ENCODE measurements around the gene ZBTB24. TPM values are rescaled to one million over a fixed set of nuclear protein-coding genes. Genes with fewer than 3 reads are reported as not detected.

The ZBTB24 gene
- total RNA-seq, 4 donors from 2014 or later: 4.7 to 9.8 (median 6.9) TPM

- DNase-seq (ENCODE audit: low spot score) (no peak), ATAC-seq (ENCODE audit: low FRiP score) (no peak)
- TF ChIP-seq, protein P1, sequence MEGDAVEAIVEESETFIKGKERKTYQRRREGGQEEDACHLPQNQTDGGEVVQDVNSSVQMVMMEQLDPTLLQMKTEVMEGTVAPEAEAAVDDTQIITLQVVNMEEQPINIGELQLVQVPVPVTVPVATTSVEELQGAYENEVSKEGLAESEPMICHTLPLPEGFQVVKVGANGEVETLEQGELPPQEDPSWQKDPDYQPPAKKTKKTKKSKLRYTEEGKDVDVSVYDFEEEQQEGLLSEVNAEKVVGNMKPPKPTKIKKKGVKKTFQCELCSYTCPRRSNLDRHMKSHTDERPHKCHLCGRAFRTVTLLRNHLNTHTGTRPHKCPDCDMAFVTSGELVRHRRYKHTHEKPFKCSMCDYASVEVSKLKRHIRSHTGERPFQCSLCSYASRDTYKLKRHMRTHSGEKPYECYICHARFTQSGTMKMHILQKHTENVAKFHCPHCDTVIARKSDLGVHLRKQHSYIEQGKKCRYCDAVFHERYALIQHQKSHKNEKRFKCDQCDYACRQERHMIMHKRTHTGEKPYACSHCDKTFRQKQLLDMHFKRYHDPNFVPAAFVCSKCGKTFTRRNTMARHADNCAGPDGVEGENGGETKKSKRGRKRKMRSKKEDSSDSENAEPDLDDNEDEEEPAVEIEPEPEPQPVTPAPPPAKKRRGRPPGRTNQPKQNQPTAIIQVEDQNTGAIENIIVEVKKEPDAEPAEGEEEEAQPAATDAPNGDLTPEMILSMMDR (IDR thresholded peaks at IDR 0.05): no peak
These were observed 20.6 kb upstream of the ZBTB24 start for GRCh38 chr6:109503327-109504224.

DNA sequence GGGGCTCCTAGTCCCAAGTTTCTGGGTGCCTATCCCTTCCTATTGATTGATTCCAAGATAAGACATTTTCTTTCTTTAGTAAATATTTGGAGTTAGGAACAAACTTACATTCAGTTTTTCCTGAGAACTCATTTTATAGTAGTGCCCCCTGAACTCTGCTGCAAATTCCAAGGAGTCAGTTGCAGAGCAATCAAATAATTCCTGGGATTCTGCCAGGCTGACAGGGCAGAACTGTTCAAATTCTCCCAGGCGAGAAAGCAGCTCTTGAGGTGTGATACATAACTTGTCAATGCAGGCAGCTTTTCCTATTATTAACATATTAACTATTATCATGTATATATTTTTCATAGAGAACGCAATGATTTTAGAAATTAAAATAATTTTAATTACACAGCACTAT, 15.9 kb upstream of the ZBTB24 start:
- DNase-seq (ENCODE audit: low spot score) (no peak), ATAC-seq (ENCODE audit: low FRiP score) (no peak)

DNA sequence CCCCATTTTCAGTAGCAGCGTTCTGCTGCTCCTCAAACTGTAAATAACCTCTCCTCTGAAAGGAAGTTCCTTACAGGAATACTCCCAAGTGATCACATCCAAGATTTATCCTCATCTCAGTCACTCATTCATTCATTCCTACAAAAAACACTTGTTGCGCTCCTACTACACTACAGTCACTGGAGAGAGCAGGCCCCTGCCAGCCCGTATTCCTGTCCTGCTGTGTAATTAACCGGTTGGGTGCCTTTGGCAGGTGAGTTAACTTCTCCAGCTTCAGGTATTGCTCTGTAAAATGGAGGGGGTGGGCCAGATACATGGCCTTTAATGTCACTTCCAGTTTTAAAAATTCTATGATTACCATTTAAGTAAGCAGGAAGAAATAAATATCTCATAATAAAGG, 15.0 kb upstream of the ZBTB24 start:
- ATAC-seq (ENCODE audit: low FRiP score) (no peak), DNase-seq (ENCODE audit: low spot score) (no peak)
- TF ChIP-seq, protein P1 (IDR thresholded peaks at IDR 0.05): no peak

More for the DNA sequence above, 15.9 kb upstream of the ZBTB24 start:
- TF ChIP-seq, protein P1 (IDR thresholded peaks at IDR 0.05): no peak

DNA sequence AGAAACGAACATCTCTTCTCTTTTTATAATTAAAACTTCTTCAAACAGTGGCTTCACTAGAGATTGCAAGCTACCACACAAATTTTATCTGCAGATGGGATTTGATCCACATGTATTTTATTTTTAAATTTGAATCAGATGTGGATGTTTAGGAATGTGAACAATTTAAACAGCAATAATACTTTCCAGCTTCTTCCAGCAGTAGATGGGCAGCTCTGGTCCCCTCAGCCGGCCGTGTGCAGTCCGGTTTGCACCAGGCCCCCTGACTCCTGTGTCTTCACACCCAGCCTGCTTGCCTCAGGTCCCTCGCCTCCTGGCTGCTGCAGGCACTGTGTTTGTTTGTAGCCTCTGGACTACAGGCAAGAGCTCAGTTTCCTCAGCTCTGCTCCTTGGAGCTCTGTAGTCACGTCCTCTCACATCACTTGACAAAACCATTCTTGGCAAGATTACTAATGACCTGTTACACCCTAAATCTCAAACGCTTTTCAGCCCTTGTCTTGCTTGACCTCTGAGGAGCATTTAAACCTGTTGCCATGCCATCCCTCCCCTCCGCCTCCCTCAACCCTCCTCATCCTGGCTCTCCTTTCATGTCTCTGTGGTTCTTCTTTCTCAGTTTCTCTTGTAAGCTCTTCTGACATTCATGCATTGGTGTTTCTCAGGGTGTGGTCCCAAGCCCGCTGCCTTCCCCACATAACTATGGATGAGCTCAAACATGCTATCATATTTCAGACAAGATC, 13.2 kb upstream of the ZBTB24 start:
- TF ChIP-seq, protein P1 (IDR thresholded peaks at IDR 0.05): no peak
- ATAC-seq (ENCODE audit: low FRiP score) (no peak), DNase-seq (ENCODE audit: low spot score) (no peak)

- TF ChIP-seq, protein P1 (IDR thresholded peaks at IDR 0.05): no peak
- ATAC-seq (ENCODE audit: low FRiP score): no peak
These were observed 10.8 kb upstream of the ZBTB24 start for GRCh38 chr6:109493865-109494264.

DNA sequence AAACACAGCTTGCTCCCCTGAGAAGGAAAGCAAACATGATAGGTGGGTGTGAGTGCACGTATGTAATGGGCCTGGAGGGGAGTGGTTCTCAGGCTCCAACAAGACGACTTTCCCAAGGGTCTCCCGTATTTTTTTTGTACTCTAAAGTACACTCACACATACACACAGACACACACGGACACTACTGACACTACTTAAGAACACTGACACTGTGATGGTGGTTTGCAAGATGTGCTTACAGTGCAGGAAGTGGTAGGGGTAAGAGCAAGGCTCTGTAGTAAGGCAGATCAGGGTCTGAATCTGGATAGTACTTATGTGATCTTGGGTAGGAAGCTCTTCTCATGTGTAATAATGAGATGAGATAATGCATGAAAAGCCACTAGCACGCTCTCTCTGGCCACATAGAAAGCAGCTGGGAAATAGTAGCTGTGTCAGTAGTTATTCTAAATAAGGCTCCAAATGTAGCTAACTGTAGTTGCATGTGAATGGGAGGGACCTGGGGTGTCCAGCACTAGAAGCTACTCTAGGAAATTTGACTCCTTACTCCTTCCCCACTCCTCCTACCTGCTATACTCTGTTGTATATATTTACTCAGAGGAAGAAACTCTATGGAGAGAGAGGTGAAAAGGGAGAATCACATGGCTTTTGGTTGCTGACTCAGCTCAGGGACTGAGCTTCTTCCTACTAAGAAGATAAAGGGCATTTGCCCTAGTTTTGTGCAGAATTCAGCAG, 8.4 kb upstream of the ZBTB24 start:
- DNase-seq (ENCODE audit: low spot score) (no peak), ATAC-seq (ENCODE audit: low FRiP score) (no peak)
- TF ChIP-seq, protein P1 (IDR thresholded peaks at IDR 0.05): no peak

More at GRCh38 chr6:109493865-109494264, 10.8 kb upstream of the ZBTB24 start:
- DNase-seq (ENCODE audit: low spot score): no peak
